ENCODE data around the gene MPPED2.
"Not testable (repeated sequence)": the region's sequence is repeated elsewhere in the genome, so short reads cannot be mapped to it uniquely, and the experiment has no call there.

MPPED2 gene

GRCh38 chr11:30578406-30578805, 7.7 kb downstream of the MPPED2 start:
- DNase-seq: no peak

GRCh38 chr11:30573951-30574350, 12.2 kb downstream of the MPPED2 start:
- DNase-seq: no peak

- DNase-seq: no peak
Measured at GRCh38 chr11:30568931-30569330, 17.2 kb downstream of the MPPED2 start.

GRCh38 chr11:30567644-30568043, 18.5 kb downstream of the MPPED2 start:
- DNase-seq: no peak

- no peak for DNase-seq
Measured at GRCh38 chr11:30567120-30567519, 19.0 kb downstream of the MPPED2 start.

GRCh38 chr11:30566482-30566881, 19.7 kb downstream of the MPPED2 start:
- DNase-seq: no peak

GRCh38 chr11:30565027-30565426, 21.1 kb downstream of the MPPED2 start:
- no peak for DNase-seq

- DNase-seq: no peak
Measured at GRCh38 chr11:30561691-30562415, 24.3 kb downstream of the MPPED2 start.

GRCh38 chr11:30560206-30561106, 25.7 kb downstream of the MPPED2 start:
- no peak for DNase-seq

GRCh38 chr11:30559004-30559403, 27.1 kb downstream of the MPPED2 start:
- no peak for DNase-seq

- not testable (repeated sequence) for DNase-seq
Measured at GRCh38 chr11:30554587-30554986, 31.6 kb downstream of the MPPED2 start.

GRCh38 chr11:30553521-30554110, 32.5 kb downstream of the MPPED2 start:
- DNase-seq: no peak

GRCh38 chr11:30552839-30553238, 33.3 kb downstream of the MPPED2 start:
- no peak for DNase-seq

GRCh38 chr11:30550022-30550542, 36.1 kb downstream of the MPPED2 start:
- no peak for DNase-seq

- DNase-seq: no peak
Measured at GRCh38 chr11:30549565-30549964, 36.6 kb downstream of the MPPED2 start.

- no peak for DNase-seq
Measured at GRCh38 chr11:30546334-30546733, 39.8 kb downstream of the MPPED2 start.

- no peak for DNase-seq
Measured at GRCh38 chr11:30545507-30545906, 40.6 kb downstream of the MPPED2 start.

GRCh38 chr11:30543066-30543465, 43.1 kb downstream of the MPPED2 start:
- no peak for DNase-seq

- no peak for DNase-seq
Measured at GRCh38 chr11:30540781-30541180, 45.4 kb downstream of the MPPED2 start.

- DNase-seq: no peak
Measured at GRCh38 chr11:30538251-30538650, 47.9 kb downstream of the MPPED2 start.

GRCh38 chr11:30535818-30536217, 50.3 kb downstream of the MPPED2 start:
- no peak for DNase-seq

GRCh38 chr11:30533445-30533947, 52.7 kb downstream of the MPPED2 start:
- DNase-seq: no peak

- DNase-seq: no peak
Measured at GRCh38 chr11:30527566-30527965, 58.6 kb downstream of the MPPED2 start.
